GM18502 (cell line): ENCODE data around the gene ZC3H14.

Experiments
- ATAC-seq: cut with Tn5 transposase; IDR thresholded peaks from one replicate; pipeline ENCODE4 v1.9.1; 2021; ENCODE audit warnings: mild to moderate bottlenecking; ENCODE audit not compliant: unreplicated experiment, poor library complexity

ZC3H14 gene

GRCh38 chr14:88599761-88600439 lies 37.1 kb downstream of the ZC3H14 start:
- ATAC-seq = peak; percentile 96

DNA sequence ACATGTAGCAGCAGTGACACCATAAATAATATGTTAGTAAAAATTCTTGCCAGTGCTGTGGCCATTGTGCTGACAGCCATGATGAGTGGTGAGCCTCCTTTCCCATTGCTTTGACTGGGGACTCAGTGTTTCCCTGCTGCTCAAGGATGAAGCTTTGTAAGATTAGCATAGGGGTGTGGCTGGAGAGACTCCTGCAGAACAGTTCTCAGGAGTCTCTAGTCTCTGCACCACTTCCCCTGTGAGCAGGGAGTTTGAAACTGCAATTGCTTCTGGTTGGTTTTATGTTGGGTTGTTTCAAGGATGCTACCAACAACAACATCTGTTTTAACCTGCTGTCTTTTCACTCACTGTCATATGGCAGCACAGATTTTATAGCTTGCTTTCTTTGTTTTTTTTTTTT lies 41.4 kb downstream of the ZC3H14 start:
- no peak for ATAC-seq

GRCh38 chr14:88605594-88605993 lies 42.8 kb downstream of the ZC3H14 start:
- ATAC-seq = no peak

- no peak for ATAC-seq
Observed at GRCh38 chr14:88607829-88608228, 45.0 kb downstream of the ZC3H14 start.

- no peak for ATAC-seq
Observed at GRCh38 chr14:88611878-88612277, 49.0 kb downstream of the ZC3H14 start.

- ATAC-seq = no peak
Observed at GRCh38 chr14:88612981-88613380, 50.1 kb downstream of the ZC3H14 start.

- ATAC-seq = no peak
Observed at GRCh38 chr14:88613552-88614010, 50.7 kb downstream of the ZC3H14 start.

GRCh38 chr14:88614218-88614907 lies 51.5 kb downstream of the ZC3H14 start:
- ATAC-seq = peak; percentile 58

DNA sequence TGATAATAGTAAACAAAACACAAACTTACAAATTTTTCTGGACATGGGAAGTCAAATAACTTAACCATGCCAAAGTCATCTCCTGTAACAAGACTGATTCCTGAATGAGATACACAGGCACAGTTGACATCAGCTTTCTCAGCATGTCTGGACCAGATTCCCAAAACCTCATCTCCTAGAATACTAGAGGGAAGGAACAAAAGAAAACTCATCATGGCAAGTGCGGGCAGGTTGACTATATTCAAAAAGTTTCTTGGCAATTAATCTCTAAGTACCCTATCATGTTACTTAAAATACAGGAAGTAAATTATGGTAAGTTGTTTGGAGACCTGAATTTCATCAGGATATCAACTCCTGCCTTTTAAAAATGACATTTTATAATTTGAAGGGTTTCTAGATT lies 53.9 kb downstream of the ZC3H14 start:
- no peak for ATAC-seq

GRCh38 chr14:88617479-88617878 lies 54.6 kb downstream of the ZC3H14 start:
- no peak for ATAC-seq

- ATAC-seq = no peak
Observed at GRCh38 chr14:88618476-88618875, 55.6 kb downstream of the ZC3H14 start.

DNA sequence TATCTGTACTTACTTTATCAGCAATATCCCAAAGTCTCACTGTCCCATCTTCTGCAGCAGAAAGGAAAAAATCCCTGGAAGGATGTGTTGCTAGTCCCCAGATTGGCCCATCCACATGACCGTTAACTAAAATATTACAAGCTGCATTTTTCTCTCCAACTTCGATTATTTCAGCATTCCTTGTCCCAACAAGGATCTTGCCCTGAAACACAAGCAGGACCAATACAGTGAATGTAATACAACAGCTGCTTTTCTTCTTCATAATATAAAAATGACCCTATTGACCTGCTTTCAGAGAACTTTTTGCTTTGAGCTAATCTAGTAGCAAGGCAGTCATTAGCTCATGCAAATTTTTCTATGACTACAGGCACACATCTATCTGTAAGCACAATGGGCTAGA lies 58.3 kb downstream of the ZC3H14 start:
- no peak for ATAC-seq

- ATAC-seq = no peak
Observed at GRCh38 chr14:88625671-88626070, 62.8 kb downstream of the ZC3H14 start.

DNA sequence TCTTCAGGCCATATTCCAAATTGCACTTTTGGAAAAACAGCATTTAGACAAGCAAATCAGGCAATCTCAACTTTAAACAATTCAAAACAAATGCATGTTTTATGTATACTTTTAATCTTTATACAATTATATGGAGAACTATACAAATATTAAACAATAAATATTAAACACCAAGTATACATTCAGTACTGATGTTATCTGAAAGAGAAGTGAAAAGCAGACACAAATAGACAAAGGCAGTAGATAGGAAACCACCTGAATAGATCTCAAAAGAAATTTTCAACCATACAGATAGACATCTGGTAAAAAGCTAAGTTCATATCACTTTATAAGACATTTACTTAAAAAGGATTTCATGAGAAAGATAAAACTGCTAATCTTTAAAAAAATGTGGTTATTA lies 65.2 kb downstream of the ZC3H14 start:
- ATAC-seq = no peak

GRCh38 chr14:88628462-88628861 lies 65.6 kb downstream of the ZC3H14 start:
- no peak for ATAC-seq

DNA sequence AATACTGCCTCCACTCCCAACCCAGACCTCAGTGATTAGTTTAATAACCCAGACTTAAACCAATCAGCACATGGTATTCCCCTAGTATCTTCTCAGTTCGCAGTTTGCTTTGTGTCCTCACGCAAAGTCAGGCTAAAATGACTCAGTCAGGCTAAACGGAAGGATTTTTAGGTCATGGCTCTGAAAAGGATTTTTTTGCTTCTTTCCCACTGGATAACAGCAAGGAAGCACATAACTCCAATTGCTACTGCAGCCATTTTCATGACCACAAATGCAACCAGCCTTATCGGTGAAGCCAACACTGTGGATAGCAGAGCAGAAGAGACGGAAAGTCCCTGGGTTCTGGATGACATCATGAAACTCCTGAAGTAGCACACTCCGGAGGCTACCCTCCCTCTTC lies 67.7 kb downstream of the ZC3H14 start:
- ATAC-seq = no peak

GRCh38 chr14:88631091-88631490 lies 68.3 kb downstream of the ZC3H14 start:
- ATAC-seq = no peak

DNA sequence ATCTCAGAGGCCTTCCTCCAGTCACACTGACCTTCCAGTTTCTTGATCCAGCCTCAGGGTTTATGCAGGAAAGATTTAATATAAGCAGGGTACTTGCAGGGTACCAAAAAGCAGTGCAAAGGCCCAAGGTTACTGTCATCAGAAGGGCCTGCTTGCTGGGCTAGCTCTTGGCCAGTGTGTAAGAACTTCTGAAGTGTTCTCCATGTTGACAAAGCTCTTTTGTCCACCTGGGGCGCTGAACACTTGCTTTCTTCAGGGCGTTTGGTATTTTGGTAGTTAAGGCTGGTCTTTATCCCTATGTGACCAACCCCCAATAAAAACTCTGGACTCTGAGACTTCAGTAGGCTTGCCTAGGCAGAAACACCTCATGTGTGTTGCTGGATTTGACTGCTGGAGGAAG lies 69.7 kb downstream of the ZC3H14 start:
- ATAC-seq = no peak

GRCh38 chr14:88639221-88639620 lies 76.4 kb downstream of the ZC3H14 start:
- no peak for ATAC-seq

DNA sequence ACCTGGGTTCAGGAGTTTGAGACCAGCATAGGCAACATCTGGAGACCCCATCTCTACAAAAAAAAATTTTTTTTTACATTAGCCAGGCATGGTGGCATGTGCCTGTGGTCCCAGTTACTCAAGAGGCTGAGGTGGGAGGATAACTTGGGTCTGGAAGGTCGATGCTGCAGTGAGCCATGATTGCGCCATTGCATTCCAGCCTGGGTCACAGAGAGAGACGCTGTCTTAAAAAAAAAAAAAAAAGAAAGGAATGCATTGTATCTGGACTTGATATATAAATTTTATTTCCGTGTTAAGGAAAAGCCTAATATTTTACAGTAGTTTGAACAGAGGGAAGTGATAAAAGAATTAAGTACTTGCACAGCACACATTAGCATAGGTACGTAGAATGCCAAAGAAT lies 97.2 kb downstream of the ZC3H14 start:
- no peak for ATAC-seq

DNA sequence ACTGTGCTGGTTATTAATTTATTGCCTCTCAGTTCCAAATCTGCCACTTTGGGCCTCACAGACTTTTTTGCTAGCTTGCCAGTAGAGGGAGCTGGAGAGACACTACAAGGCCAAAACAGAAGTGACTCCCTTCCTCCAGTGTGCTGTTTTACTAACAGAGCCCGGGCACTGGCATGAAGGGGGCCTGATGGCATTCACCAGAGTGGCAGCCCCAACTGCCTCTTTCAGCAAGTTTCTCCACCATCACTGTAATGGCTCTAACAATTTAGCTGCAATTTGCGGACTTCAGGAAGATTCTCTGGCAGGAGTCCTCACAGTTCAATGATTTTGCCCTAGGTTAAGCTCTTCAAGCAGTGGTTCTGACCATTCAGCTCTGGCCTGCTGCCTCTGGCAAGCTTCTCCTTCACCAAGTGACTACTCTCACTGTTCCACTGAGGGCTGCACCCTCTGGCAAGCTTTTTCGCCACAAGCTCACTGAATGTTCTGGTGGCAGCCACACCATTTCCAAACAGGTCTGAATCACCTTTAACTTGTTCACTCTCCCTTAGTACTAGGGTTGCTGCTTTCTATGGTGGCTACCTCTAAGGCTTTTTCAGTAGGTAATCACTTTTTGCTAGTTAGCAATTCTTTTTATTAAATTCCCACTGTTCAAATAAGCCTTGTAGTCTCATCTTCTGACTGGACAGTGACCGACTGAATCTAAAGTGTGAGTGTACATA lies 104.9 kb downstream of the ZC3H14 start:
- peak; percentile 84 for ATAC-seq
